Endothelial cell of umbilical vein (primary cell): Measurements from ENCODE around the gene NELFE. TPM values are rescaled to one million over a fixed set of nuclear protein-coding genes. Genes with fewer than 3 reads are reported as not detected.

Experiments used
- BruUV-seq: library from RNA; stranded (reverse); fragments of 400-500 nt; replicated peaks from 2 replicates; lab custom pipeline; 2021; lab: Mats Ljungman, UMichigan
- CTCF ChIA-PET: fragments of 300-600, 350-600 bp; sonication (Branson Sonifier 250); formaldehyde crosslinking; loops from one replicate; lab custom pipeline; 2021; ENCODE audit warnings: antibody characterized with exemption, inconsistent platforms; lab: Charles Lee
- POLR2A ChIA-PET: fragments of 300-600, 350-600 bp; sonication (Branson Sonifier 250); formaldehyde crosslinking; loops from one replicate; lab custom pipeline; 2021; ENCODE audit warnings: antibody characterized with exemption, inconsistent platforms; lab: Charles Lee
- DNase-seq: peaks from one replicate; pipeline ENCODE4 v3.0.0-alpha.2; 2011; ENCODE audit warnings: low read depth, low spot score
- FAIRE-seq: peaks from 2 replicates; lab custom pipeline; 2011; peaks lifted over from hg19 to GRCh38; lab: Jason Lieb, UNC
- H2AFZ ChIP-seq: 2 replicates; pipeline ENCODE4 v1.6.0; 2012; ENCODE audit warnings: low read depth, low read length, control low read depth, inconsistent platforms
- H3K27ac ChIP-seq: 2 replicates; pipeline ENCODE4 v1.5.1; 2011; ENCODE audit warnings: low read depth, mild to moderate bottlenecking, control low read depth, low read length, moderate library complexity; ENCODE audit not compliant: insufficient read depth
- H3K27me3 ChIP-seq, 2 experiments: 2 replicates each; pipeline versions ENCODE4 v1.6.0 to v1.6.1; 2011; ENCODE audit warnings: low read length in 2 of 2, mixed read lengths in 1 of 2; ENCODE audit not compliant: control insufficient read depth in 2 of 2, insufficient read depth in 2 of 2
- H3K36me3 ChIP-seq, 2 experiments: 2 replicates in 1 of 2; 3 replicates in 1 of 2; pipeline ENCODE4 v1.5.1; 2011; ENCODE audit warnings: low read length in 2 of 2, mild to moderate bottlenecking in 1 of 2, moderate library complexity in 1 of 2; ENCODE audit not compliant: control insufficient read depth in 2 of 2, insufficient read depth in 2 of 2; ENCODE audit errors: extremely low read depth in 1 of 2
- H3K4me1 ChIP-seq: 3 replicates; pipeline ENCODE4 v1.5.1; 2011; ENCODE audit warnings: mild to moderate bottlenecking, low read length; ENCODE audit not compliant: control insufficient read depth, insufficient read depth; ENCODE audit errors: extremely low read depth
- H3K4me2 ChIP-seq: 2 replicates; pipeline ENCODE4 v1.6.1; 2011; ENCODE audit warnings: low read length, control low read depth, mixed read lengths; ENCODE audit not compliant: insufficient read depth
- H3K4me3 ChIP-seq, 3 experiments: fragments of 200-600 bp in 1 of 3; sonication (generic), shearing (Covaris generic) in 1 of 3; replicated peaks in 1 of 3; 2 replicates each; pipeline ENCODE4 v1.5.1; 2011 to 2016; ENCODE audit warnings: control low read depth in 3 of 3, low read length in 3 of 3, mild to moderate bottlenecking in 2 of 3, inconsistent platforms in 1 of 3, low read depth in 1 of 3, moderate library complexity in 1 of 3; ENCODE audit not compliant: insufficient read depth in 1 of 3
- H3K79me2 ChIP-seq: 2 replicates; pipeline ENCODE4 v1.6.0; 2012; ENCODE audit warnings: low read length, inconsistent platforms; ENCODE audit not compliant: control insufficient read depth, insufficient read depth
- H3K9ac ChIP-seq: replicated peaks from 2 replicates; pipeline ENCODE3; 2011; ENCODE audit warnings: low read length, control low read depth; ENCODE audit not compliant: insufficient read depth; ENCODE audit errors: extremely low read depth
- H3K9me1 ChIP-seq: replicated peaks from 3 replicates; pipeline ENCODE4 v1.6.0; 2011; ENCODE audit warnings: mild to moderate bottlenecking, low read length; ENCODE audit not compliant: control insufficient read depth, insufficient read depth; ENCODE audit errors: extremely low read depth
- H3K9me3 ChIP-seq: replicated peaks from 2 replicates; pipeline ENCODE4 v1.5.1; 2012; ENCODE audit warnings: low read length, inconsistent platforms; ENCODE audit not compliant: control insufficient read depth, insufficient read depth
- H4K20me1 ChIP-seq: replicated peaks from 2 replicates; pipeline ENCODE3; 2011; ENCODE audit warnings: mild to moderate bottlenecking, low read length; ENCODE audit not compliant: control insufficient read depth, insufficient read depth; ENCODE audit errors: extremely low read depth
- CTCF ChIP-seq, 2 donors: IDR thresholded peaks; 1 replicate in 1 of 2; 2 replicates in 1 of 2; pipeline ENCODE4 v1.5.1; 2011; ENCODE audit warnings: low read length in 2 of 2, mild to moderate bottlenecking in 2 of 2, moderate library complexity in 2 of 2, control low read depth in 1 of 2, inconsistent platforms in 1 of 2, low read depth in 1 of 2; ENCODE audit not compliant: insufficient read depth in 1 of 2; ENCODE audit errors: extremely low read depth in 1 of 2
- EZH2 ChIP-seq: IDR thresholded peaks from 2 replicates; pipeline ENCODE4 v1.6.1; 2012; ENCODE audit warnings: borderline replicate concordance, low read depth, mild to moderate bottlenecking, moderate library complexity, low read length, inconsistent platforms; ENCODE audit not compliant: severe bottlenecking
- FOS ChIP-seq: IDR thresholded peaks from 2 replicates; pipeline ENCODE4 v1.6.1; 2011; ENCODE audit warnings: mild to moderate bottlenecking, low read length, moderate library complexity, borderline replicate concordance; ENCODE audit not compliant: insufficient read depth
- GATA2 ChIP-seq: IDR thresholded peaks from 2 replicates; pipeline ENCODE4 v1.7.0; 2011; ENCODE audit warnings: low read depth, mild to moderate bottlenecking, moderate library complexity, mixed read lengths, low read length; ENCODE audit not compliant: insufficient read length, insufficient read depth
- JUN ChIP-seq: IDR thresholded peaks from 2 replicates; pipeline ENCODE4 v1.6.1; 2011; ENCODE audit warnings: borderline replicate concordance, low read depth; ENCODE audit not compliant: insufficient read length, insufficient read depth
- MYC ChIP-seq: IDR thresholded peaks from one replicate; pipeline ENCODE4 v1.6.1; 2011; ENCODE audit warnings: mild to moderate bottlenecking, low read depth, low read length
- POLR2A ChIP-seq: IDR thresholded peaks from 2 replicates; pipeline ENCODE4 v1.6.1; 2012; ENCODE audit warnings: low read depth, mild to moderate bottlenecking, control low read depth, low read length
- POLR2AphosphoS5 ChIP-seq: IDR thresholded peaks from 2 replicates; pipeline ENCODE4 v1.6.1; 2012; ENCODE audit warnings: low read depth, mild to moderate bottlenecking, control low read depth, low read length, moderate library complexity; ENCODE audit not compliant: insufficient read depth
- dilution Hi-C: fragments of 300-500 bp; cut with MboI; formaldehyde crosslinking; loops from one replicate; pipeline ENCODE4 v1.15.0; 2019; ENCODE audit warnings: low sequenced_read_pairs; ENCODE audit not compliant: extremely low pct_ligation_motif_present
- intact Hi-C: fragments of 100-400 bp; cut with micrococcal nuclease; formaldehyde crosslinking; loops from one replicate; pipeline ENCODE4 v1.10.0; 2022
- polyA plus RNA-seq, 4 experiments: library from polyadenylated mRNA; depleted of rRNA in 3 of 4; stranded (reverse) in 3 of 4; unstranded in 1 of 4; fragments of >200 nt; gene quantifications; 2 replicates each; pipeline versions ENCODE4 v1.2.1 to v1.2.3, GENCODE V29; 2011 to 2012; ENCODE audit warnings: missing spikeins in 1 of 4
- total RNA-seq: library from RNA; stranded (reverse); gene quantifications from 2 replicates; pipeline ENCODE4 v1.2.3, GENCODE V29; 2021
- TF ChIP-seq, protein P1 (sequence below): IDR thresholded peaks from 2 replicates; pipeline ENCODE4 v1.6.1; 2011; ENCODE audit not compliant: insufficient read depth, insufficient read length

Gene NELFE
- total and polyA plus RNA-seq, 2 donors (not counting 3 experiments of a cell fraction or from before 2014, with no cell fraction given) = 55.8 to 68.5 TPM

GRCh38 chr6:31958412-31958740, 395 bp downstream of the NELFE start:
- no peak for DNase-seq
- Histone ChIP-seq H3K4me2 (peak overlapping the region; percentile 77), H3K9me1 (no peaks in the 10 kb centered on the region), H3K27me3 (no peaks in the 10 kb centered on the region), H3K9ac (peak overlapping the region; percentile 87), H3K79me2 (peaks cover 25% of the 10 kb centered on the region), H4K20me1 (no peaks in the 10 kb centered on the region), H2AFZ (peak overlapping the region; percentile 76), H3K36me3 (peaks cover 15 to 45% of the 10 kb centered on the region in 2 experiments), H3K9me3 (no peaks in the 10 kb centered on the region), H3K4me1 (peaks cover 17% of the 10 kb centered on the region), H3K4me3 (peak overlapping the region; percentile 66 to 84 (median 70)), H3K27ac (peak overlapping the region; percentile 75)
- CTCF ChIA-PET = interaction anchor here (0.8 to 1.2 kb wide), 3 partner anchors 13 to 60 kb away, joined by 3 to 4 read pairs (median 3); no protein-coding TSS in a partner anchor
- dilution Hi-C loops (no loop called here), intact Hi-C loops (loop anchor here (2.0 to 10.0 kb wide), 3 partner anchors 124 to 219 kb away; partner anchors contain the start of genes AGPAT1 and RNF5)
- no peak for FAIRE-seq
- POLR2A ChIA-PET = no interaction called here
- TF ChIP-seq CTCF (IDR thresholded peaks at IDR 0.05; ENCODE audit: extremely low read depth in 1 of 2, insufficient read depth in 1 of 2, low read depth in 1 of 2, low read length in 2 of 2) (no peak), MYC (no peak), GATA2 (no peak)
- BruUV-seq = no TSS peak

DNA sequence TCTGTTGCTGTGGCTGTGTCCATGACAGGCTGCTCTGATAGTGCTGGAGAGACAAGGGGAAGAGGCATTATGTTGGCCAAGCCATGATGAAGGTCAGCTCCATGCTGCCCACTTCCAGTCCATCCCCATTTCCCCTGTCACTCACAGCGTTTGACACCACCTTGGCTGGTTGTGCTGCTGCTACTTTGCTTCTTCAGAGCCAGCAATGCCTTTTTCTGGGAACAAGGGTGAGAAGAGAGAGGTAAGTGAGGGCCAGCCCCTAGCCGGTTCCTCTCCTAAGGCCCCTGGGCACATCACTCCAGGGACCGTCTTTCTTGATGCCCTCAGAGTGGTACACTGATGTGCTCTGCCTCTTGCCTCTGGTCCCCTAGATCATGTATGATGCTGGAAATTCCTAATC, 2.0 kb downstream of the NELFE start:
- FAIRE-seq = no peak

More for the DNA sequence above, 2.0 kb downstream of the NELFE start:
- peaks cover 25% of the 10 kb centered on the region for H3K79me2 ChIP-seq
- no peak for TF ChIP-seq CTCF (IDR thresholded peaks at IDR 0.05; ENCODE audit: extremely low read depth in 1 of 2, insufficient read depth in 1 of 2, low read depth in 1 of 2, low read length in 2 of 2)
- no peak for TF ChIP-seq EZH2
- TF ChIP-seq POLR2AphosphoS5 = no peak
- TF ChIP-seq, protein P1, sequence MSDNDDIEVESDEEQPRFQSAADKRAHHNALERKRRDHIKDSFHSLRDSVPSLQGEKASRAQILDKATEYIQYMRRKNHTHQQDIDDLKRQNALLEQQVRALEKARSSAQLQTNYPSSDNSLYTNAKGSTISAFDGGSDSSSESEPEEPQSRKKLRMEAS = no peak
- no peak for TF ChIP-seq FOS
- no peak for TF ChIP-seq JUN
- TF ChIP-seq GATA2 = no peak
- no peak for TF ChIP-seq MYC
- TF ChIP-seq POLR2A = no peak
- peaks cover 17% of the 10 kb centered on the region for H3K4me1 ChIP-seq
- H3K9me3 ChIP-seq = no peaks in the 10 kb centered on the region
- H3K4me2 ChIP-seq = no peak overlapping the region
- H3K36me3 ChIP-seq = peaks cover 19 to 38% of the 10 kb centered on the region in 2 experiments
- CTCF ChIA-PET = no interaction called here
- no peak for DNase-seq
- H3K9ac ChIP-seq = no peak overlapping the region
- intact Hi-C loops (loop anchor here (5.0 to 10.0 kb wide), 2 partner anchors 122 to 221 kb away; partner anchors contain the start of genes AGPAT1 and RNF5), dilution Hi-C loops (no loop called here)
- no peak overlapping the region for H3K4me3 ChIP-seq
- no peaks in the 10 kb centered on the region for H3K9me1 ChIP-seq
- no TSS peak for BruUV-seq
- no peaks in the 10 kb centered on the region for H3K27me3 ChIP-seq
- no peak overlapping the region for H3K27ac ChIP-seq
- H4K20me1 ChIP-seq = no peaks in the 10 kb centered on the region
- POLR2A ChIA-PET = no interaction called here
- H2AFZ ChIP-seq = no peak overlapping the region
